HG03175 (cell line): Measurements from ENCODE around the gene FGFR2.
"Not testable (repeated sequence)": the region's sequence is repeated elsewhere in the genome, so short reads cannot be mapped to it uniquely, and the experiment has no call there.

ENCODE experiments used
- ATAC-seq: cut with Tn5 transposase; IDR thresholded peaks from one replicate; pipeline ENCODE4 v1.9.1; 2021; ENCODE audit warnings: mild to moderate bottlenecking, moderate library complexity; ENCODE audit not compliant: unreplicated experiment

FGFR2 gene

GRCh38 chr10:121556455-121556854 lies 41.8 kb downstream of the FGFR2 start:
- no peak for ATAC-seq

DNA sequence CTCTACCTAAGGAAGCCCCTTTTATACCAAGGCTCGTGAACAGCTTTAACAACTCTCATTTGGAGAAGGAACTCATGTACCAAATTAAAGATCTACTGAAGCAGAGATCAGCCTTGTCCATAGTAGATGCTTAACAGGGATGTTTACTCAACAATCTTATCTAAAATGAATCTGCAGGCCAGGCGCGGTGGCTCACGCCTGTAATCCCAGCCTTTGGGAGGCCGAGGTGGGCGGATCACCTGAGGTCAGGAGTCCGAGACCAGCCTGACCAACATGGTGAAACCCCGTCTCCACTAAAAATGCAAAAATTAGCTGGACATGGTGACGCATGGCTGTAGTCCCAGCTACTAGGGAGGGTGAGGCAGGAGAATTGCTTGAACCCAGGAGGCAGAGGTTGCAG lies 43.3 kb downstream of the FGFR2 start:
- ATAC-seq, result not testable (repeated sequence)

DNA sequence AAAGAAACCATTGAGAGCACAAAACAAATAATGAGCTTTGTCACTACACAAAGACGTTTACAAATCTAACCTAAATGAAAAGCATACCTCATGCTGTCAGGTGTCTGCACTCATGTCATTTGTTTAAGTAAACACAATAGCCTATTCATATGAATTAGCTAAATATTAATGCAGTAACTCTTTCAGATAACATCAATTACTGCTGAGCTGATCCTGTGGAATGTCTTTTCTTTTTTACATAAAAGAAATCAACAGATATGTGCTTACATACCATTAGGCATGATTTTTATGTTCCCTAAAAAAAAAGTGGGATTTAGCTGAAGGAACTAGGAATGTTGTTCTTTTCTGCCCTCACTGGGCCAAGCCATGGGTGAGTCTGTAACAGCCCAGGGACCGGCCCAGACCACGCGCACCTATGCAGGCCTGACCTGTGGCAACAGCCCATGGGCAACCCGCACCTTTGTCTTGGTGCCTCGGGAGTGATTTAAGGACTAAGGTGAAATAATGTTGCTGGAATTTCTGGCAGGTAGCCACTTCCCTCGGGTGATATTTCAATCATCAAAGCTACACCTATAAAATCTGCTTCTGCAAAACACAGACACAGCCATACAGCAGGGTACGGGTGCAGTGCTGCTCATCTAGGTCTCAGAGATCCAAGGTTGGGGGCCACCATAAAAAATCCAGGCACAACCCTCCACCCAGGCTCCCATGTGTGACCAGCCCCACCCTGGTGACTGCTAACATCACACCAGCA lies 44.6 kb downstream of the FGFR2 start:
- ATAC-seq, result no peak

DNA sequence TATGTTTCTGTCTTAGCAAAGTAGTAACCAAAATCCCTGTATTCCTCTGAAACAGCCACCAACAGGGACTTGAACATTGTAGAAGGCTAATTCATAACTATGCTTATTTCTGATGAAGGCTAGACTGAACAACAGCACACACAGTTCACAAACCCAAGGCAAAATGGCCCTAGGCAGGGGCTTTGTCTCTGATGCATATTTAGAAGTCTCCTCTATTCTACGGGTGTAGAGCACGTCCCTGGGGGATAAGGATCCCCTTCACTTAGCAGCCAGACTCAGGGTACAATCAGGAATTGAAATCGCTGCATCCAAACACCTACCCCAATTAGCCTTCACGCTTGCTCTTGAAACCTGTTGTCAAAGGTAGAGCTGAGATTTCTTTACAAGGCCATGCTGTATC lies 45.5 kb downstream of the FGFR2 start:
- ATAC-seq, result no peak

- ATAC-seq, result no peak
Measured at GRCh38 chr10:121551210-121551885, 46.9 kb downstream of the FGFR2 start.

DNA sequence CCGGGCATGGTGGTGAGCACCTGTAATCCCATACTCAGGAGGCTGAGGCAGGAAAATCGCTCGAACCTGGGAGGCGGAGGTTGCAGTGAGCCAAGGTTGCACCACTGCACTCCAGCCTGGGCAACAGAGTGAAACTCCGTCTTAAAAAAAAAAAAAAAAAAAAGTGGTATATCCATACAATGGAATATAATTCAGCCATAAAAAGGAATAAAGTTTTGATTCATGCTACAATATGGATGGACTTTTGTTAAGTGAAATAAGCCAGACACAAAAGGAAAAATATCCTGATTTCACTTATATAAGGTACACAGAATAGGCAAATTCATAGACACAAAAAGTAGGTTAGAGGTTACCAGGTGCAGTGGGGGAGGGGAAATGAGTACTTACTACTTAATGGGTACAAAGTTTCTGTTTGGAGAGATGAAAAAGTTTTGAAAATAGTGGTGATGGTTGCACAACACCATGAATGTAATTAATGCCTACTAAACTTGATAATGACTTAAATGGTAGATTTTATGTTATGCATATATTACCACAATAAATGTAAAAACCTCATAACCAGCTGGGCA lies 53.9 kb downstream of the FGFR2 start:
- ATAC-seq, result no peak

DNA sequence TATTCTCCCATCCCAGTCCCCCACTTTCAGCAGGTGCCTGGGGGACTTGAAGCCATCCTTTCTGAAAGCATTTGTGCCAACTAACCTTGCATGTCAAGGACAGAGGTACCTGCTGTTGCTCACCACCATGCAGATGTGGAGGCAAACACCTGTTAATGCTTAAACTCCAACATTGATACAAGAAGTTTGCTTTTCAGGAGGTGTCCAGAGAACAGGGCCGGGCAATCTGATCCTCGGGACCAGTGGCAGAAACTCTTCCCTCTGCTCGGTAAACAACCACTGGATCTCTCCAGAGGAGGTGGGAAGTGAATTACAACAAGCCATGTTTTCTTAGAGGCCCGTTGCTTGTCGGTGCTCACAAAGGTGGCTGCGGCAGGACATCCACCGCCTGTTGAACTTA lies 54.7 kb downstream of the FGFR2 start:
- ATAC-seq, result no peak

DNA sequence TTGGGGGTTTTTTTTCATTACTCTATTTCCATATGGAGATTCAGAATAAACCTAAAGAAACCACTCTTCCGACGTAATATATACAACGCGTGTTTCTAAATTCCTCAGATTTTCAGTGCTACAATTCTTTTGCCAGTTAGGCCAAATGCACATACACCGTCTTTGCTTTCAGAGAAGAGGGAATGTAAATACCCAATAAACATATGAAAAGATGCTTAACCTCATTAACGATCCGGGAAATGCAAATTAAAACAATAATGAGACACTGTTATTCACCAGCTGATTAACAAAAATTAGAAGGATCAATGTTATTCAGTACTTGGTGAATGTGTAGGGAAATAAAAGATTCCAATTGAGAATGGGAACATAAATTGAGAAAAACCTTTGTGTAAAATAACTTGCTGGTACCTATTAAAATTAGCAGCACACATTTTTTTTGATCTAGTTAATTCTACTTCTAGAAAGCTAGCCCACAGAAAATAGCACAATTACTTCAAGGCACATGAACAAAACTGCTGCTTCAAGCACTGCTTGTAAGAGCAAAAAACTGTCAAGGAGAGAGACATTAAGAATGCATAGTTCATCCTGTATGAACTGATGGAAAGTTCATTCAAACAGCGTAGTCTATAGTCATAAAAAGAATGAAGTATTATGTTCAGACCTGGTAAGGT lies 56.7 kb downstream of the FGFR2 start:
- ATAC-seq, result no peak

DNA sequence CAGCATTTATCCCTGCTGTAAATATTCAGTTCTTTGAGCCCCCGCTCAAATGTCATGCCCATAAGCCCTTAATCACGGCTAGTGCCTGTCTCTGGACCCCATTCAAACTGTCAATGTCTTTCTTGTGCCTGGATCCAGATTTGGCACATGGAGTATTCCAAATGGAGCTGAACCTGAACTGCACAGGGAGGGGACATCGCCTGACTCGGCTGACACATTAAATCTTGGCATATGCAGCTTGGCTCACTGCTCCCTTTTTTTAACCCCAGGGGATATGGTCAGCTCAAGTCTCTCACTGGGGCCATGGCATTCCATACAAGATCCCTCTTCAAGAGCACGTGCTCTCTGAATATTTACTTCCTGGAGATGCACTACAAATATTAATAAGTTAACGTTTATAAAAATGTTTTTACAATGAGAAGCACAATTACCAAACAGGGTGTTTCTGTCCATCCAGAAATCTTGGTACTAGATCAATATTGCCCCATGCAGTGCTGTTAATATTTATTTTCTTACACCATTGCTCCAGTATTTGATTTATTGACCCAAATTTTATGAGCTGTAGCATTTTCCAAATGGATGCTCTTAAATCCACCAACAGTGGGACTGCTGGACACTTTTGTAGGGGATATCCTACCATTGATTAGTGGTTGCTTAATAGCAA lies 57.4 kb downstream of the FGFR2 start:
- ATAC-seq, result no peak

- ATAC-seq, result no peak
Measured at GRCh38 chr10:121539786-121540185, 58.5 kb downstream of the FGFR2 start.

- ATAC-seq, result no peak
Measured at GRCh38 chr10:121536310-121536913, 61.8 kb downstream of the FGFR2 start.

- no peak for ATAC-seq
Measured at GRCh38 chr10:121535381-121535780, 62.9 kb downstream of the FGFR2 start.

DNA sequence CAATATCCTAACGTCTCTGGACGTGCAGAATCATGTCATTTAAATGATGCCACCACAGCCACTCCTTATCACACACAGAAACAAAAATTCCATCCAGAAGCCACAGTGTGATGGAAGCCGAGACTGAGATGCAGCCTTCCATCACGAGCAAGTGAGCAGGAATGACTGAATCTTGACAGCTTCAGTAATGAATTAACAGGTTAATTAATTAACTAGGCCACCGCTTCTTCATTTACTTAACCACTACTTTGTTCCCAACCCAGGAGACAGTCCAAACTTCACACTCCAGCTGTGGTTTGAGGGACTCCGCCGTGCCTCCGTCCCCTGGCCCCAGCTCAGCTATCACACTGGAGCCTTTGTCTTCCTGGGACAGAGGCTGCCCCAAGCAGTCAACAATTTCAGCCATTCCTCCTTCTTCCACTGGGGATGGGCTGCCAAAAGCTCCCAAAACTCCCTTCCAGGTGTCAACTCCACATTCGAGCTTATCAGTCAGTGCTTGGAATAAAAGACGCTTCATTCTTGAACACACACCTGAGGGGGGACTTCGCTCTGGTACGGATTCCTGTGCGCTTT lies 65.9 kb downstream of the FGFR2 start:
- no peak for ATAC-seq

GRCh38 chr10:121531830-121532178 lies 66.4 kb downstream of the FGFR2 start:
- ATAC-seq, result no peak

- no peak for ATAC-seq
Measured at GRCh38 chr10:121531076-121531829, 67.0 kb downstream of the FGFR2 start.

GRCh38 chr10:121530481-121531075 lies 67.7 kb downstream of the FGFR2 start:
- no peak for ATAC-seq

DNA sequence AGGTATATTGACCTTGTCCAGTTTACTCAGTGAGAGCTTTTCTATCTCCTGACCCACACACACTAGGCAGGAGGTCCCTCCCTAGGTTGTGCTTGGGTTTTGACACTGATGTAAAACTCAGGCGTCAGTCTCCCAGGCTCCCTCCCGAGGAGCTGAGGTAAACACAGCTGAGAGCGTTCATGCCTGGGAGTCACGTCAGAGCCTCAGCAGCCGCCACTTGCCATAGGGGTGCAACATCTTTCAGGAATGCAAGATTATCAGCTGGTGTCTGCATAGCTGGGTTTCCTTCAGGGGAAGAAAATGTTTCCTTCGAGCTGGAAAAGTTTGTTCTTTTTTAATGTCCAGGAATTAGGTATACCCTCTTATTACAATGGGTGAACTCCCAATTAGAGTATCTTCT lies 70.6 kb downstream of the FGFR2 start:
- no peak for ATAC-seq

- ATAC-seq, result peak; percentile 51
Measured at GRCh38 chr10:121526801-121527221, 71.4 kb downstream of the FGFR2 start.

DNA sequence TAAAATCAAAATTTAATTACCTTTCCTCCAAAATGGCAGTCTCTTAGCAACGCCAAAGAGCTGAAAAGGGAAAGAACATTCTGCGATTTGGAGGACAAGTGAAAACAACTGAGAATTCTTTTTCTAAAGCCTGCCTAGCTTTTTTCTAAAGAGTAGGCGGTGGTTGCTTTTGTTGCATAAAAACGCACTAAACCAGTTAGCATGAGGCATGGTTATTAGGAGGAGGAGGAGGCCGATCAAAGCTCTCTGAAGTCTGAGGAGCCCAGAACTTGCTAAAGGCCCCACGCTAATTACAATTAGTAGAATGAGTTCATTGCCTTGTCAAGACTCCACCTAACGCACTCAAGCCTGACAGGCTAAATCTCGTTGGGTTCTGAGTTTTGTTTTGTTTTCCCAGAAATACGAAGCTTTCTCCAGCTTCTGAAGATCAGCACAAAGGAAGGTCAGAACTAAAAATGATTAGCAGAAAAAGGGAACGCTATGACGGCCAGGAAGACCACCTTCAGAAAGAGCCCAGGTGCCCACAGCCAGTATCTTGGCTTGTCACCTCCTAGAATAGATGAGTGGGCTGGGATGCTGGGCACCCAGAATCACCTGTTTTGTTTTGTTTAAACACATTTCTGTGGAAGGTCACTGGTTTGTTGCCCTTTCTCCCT lies 72.0 kb downstream of the FGFR2 start:
- ATAC-seq, result no peak
